ACC112 (cell line): ENCODE measurements around the gene HS3ST4.

Experiments used
- H2AFZ ChIP-seq: fragments of 200-600 bp; sonication (generic); one replicate; pipeline ENCODE4 v1.6.0; 2017; ENCODE audit warnings: antibody characterized with exemption, low read length; ENCODE audit not compliant: unreplicated experiment
- H3K27ac ChIP-seq: fragments of 200-600 bp; sonication (generic); 2 replicates; pipeline ENCODE4 v1.5.1; 2014; ENCODE audit warnings: low read depth, mild to moderate bottlenecking, antibody characterized with exemption, low read length, moderate library complexity
- H3K27me3 ChIP-seq: fragments of 200-600 bp; sonication (generic); 2 replicates; pipeline ENCODE4 v1.6.1; 2014; ENCODE audit warnings: mild to moderate bottlenecking, antibody characterized with exemption, low read length, moderate library complexity, mixed read lengths; ENCODE audit not compliant: insufficient read depth
- H3K36me3 ChIP-seq: fragments of 200-600 bp; sonication (generic); 2 replicates; pipeline ENCODE4 v1.6.1; 2016; ENCODE audit warnings: mild to moderate bottlenecking, antibody characterized with exemption, low read length, moderate library complexity, mixed read lengths; ENCODE audit not compliant: insufficient read depth
- H3K4me1 ChIP-seq: fragments of 200-600 bp; sonication (generic); one replicate; pipeline ENCODE4 v1.6.1; 2016; ENCODE audit warnings: low read length, mixed read lengths; ENCODE audit not compliant: insufficient read depth, unreplicated experiment, control insufficient read depth
- H3K4me3 ChIP-seq: fragments of 200-600 bp; sonication (generic); 2 replicates; pipeline ENCODE4 v1.5.1; 2014; ENCODE audit warnings: mild to moderate bottlenecking, low read depth, low read length
- H3K79me2 ChIP-seq: fragments of 200-600 bp; sonication (generic); one replicate; pipeline ENCODE4 v1.6.0; 2016; ENCODE audit warnings: low read length; ENCODE audit not compliant: control insufficient read depth, unreplicated experiment, insufficient read depth

The HS3ST4 gene

GRCh38 chr16:26041952-26042668, 350.4 kb downstream of the HS3ST4 start:
- Histone ChIP-seq H2AFZ (no peak overlapping the region), H3K27ac (no peak overlapping the region), H3K4me1 (no peaks in the 10 kb centered on the region), H3K79me2 (no peaks in the 10 kb centered on the region), H3K36me3 (no peaks in the 10 kb centered on the region), H3K4me3 (no peak overlapping the region), H3K27me3 (no peaks in the 10 kb centered on the region)

DNA sequence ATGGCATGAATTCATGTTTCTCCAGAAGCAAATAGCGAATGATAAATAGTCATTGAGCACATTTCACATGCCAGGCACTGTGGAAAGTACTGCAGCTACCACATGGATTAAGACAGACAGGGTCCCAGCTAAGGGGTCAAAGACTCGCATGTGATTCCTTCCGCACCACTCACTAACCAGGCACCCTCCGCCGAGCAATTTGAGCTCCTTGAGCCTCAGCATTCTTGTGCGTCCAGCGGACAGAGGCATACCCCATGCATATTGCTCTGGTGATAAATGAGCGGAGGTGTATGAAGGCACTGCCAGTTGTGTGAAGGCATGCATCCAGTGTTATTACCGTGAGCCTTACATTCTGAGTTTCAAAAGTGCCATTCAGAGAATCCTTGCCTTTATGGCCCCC, 358.7 kb downstream of the HS3ST4 start:
- Histone ChIP-seq H3K79me2 (no peaks in the 10 kb centered on the region), H3K4me1 (no peaks in the 10 kb centered on the region), H3K36me3 (no peaks in the 10 kb centered on the region), H2AFZ (no peak overlapping the region), H3K4me3 (no peak overlapping the region), H3K27ac (no peak overlapping the region), H3K27me3 (no peaks in the 10 kb centered on the region)

- H3K27ac ChIP-seq, result no peak overlapping the region
- no peak overlapping the region for H3K4me3 ChIP-seq
- H3K27me3 ChIP-seq, result no peaks in the 10 kb centered on the region
- no peaks in the 10 kb centered on the region for H3K4me1 ChIP-seq
- H3K36me3 ChIP-seq, result no peaks in the 10 kb centered on the region
- H3K79me2 ChIP-seq, result no peaks in the 10 kb centered on the region
- H2AFZ ChIP-seq, result no peak overlapping the region
Measured at GRCh38 chr16:26051063-26051462, 359.3 kb downstream of the HS3ST4 start.

- H3K4me1 ChIP-seq, result no peaks in the 10 kb centered on the region
- no peak overlapping the region for H3K27ac ChIP-seq
- H3K79me2 ChIP-seq, result no peaks in the 10 kb centered on the region
- H3K4me3 ChIP-seq, result no peak overlapping the region
- no peaks in the 10 kb centered on the region for H3K27me3 ChIP-seq
- H3K36me3 ChIP-seq, result no peaks in the 10 kb centered on the region
- H2AFZ ChIP-seq, result no peak overlapping the region
Measured at GRCh38 chr16:26053889-26054288, 362.1 kb downstream of the HS3ST4 start.

- H3K79me2 ChIP-seq, result no peaks in the 10 kb centered on the region
- H3K4me1 ChIP-seq, result no peaks in the 10 kb centered on the region
- no peak overlapping the region for H3K27ac ChIP-seq
- no peaks in the 10 kb centered on the region for H3K27me3 ChIP-seq
- no peak overlapping the region for H2AFZ ChIP-seq
- no peaks in the 10 kb centered on the region for H3K36me3 ChIP-seq
- no peak overlapping the region for H3K4me3 ChIP-seq
Measured at GRCh38 chr16:26058326-26058725, 366.6 kb downstream of the HS3ST4 start.

- Histone ChIP-seq H3K27me3 (no peaks in the 10 kb centered on the region), H3K4me1 (no peaks in the 10 kb centered on the region), H3K79me2 (no peaks in the 10 kb centered on the region), H3K4me3 (no peak overlapping the region), H3K36me3 (no peaks in the 10 kb centered on the region), H3K27ac (no peak overlapping the region), H2AFZ (no peak overlapping the region)
Measured at GRCh38 chr16:26070302-26071100, 378.7 kb downstream of the HS3ST4 start.

- Histone ChIP-seq H2AFZ (no peak overlapping the region), H3K36me3 (no peaks in the 10 kb centered on the region), H3K27me3 (no peaks in the 10 kb centered on the region), H3K27ac (no peak overlapping the region), H3K4me1 (no peaks in the 10 kb centered on the region), H3K79me2 (no peaks in the 10 kb centered on the region), H3K4me3 (no peak overlapping the region)
Measured at GRCh38 chr16:26071101-26071866, 379.5 kb downstream of the HS3ST4 start.

- Histone ChIP-seq H3K79me2 (no peaks in the 10 kb centered on the region), H3K4me3 (no peak overlapping the region), H3K27me3 (no peaks in the 10 kb centered on the region), H3K4me1 (no peaks in the 10 kb centered on the region), H3K36me3 (no peaks in the 10 kb centered on the region), H2AFZ (no peak overlapping the region), H3K27ac (no peak overlapping the region)
Measured at GRCh38 chr16:26078716-26079355, 387.1 kb downstream of the HS3ST4 start.

GRCh38 chr16:26087091-26087490, 395.3 kb downstream of the HS3ST4 start:
- no peaks in the 10 kb centered on the region for H3K79me2 ChIP-seq
- H2AFZ ChIP-seq, result no peak overlapping the region
- no peaks in the 10 kb centered on the region for H3K4me1 ChIP-seq
- H3K36me3 ChIP-seq, result no peaks in the 10 kb centered on the region
- H3K4me3 ChIP-seq, result no peak overlapping the region
- no peaks in the 10 kb centered on the region for H3K27me3 ChIP-seq
- no peak overlapping the region for H3K27ac ChIP-seq

GRCh38 chr16:26091511-26091910, 399.8 kb downstream of the HS3ST4 start:
- H3K27ac ChIP-seq, result no peak overlapping the region
- no peak overlapping the region for H3K4me3 ChIP-seq
- H3K36me3 ChIP-seq, result no peaks in the 10 kb centered on the region
- no peaks in the 10 kb centered on the region for H3K4me1 ChIP-seq
- no peak overlapping the region for H2AFZ ChIP-seq
- no peaks in the 10 kb centered on the region for H3K27me3 ChIP-seq
- no peaks in the 10 kb centered on the region for H3K79me2 ChIP-seq
